ENCODE data around the gene TBC1D19.
"Not testable (repeated sequence)": the region's sequence is repeated elsewhere in the genome, so short reads cannot be mapped to it uniquely, and the experiment has no call there.

Gene TBC1D19, protein sequence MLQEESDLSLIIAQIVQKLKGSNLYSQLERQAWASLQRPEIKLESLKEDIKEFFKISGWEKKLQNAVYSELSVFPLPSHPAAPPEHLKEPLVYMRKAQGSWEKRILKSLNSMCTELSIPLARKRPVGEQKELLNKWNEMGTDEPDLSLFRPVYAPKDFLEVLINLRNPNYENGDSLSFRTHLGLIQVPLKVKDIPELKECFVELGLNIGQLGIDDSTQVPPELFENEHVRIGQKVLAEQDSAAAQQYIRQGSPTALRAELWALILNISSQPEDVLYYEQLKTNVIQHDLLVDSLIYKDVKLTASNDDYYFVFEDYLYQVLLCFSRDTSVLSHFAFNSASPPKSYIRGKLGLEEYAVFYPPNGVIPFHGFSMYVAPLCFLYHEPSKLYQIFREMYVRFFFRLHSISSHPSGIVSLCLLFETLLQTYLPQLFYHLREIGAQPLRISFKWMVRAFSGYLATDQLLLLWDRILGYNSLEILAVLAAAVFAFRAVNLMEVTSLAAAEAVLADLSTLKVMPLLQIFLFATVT

DNA sequence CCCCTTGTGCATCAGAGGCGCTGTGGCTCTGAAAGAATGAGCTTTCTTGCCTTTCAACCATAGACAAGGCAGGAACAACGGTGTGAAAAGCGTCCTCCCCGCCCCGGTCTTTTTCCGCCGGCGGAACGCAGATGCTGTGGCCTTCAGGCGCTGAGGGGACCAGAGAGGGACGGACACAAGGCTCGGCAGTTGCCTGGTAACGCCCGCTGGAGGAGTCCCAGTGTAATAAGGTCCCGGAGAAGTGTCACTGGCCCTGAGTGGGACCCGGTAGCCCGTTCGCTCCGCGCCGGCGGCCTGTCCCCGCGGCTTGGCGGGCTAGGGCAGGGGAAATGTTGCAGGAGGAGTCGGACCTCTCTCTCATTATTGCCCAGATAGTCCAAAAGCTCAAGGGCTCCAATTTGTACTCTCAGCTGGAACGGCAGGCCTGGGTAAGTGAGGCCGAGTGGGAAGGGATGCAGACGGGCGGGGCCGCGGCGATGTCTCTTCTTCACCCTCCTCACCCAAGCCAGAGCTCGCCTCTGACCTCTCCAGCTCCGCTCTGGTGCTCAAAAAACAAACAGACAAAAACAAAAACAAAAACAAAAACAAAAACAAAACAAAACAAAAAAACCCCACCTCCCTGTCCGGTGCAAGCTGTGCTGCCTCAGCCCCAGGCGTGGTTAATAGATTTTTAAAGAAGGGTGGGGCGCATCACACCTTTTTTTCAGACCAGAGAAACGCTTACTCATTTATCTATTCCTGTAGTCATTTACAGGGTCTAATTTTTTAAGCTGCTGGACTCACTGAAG lies at the start of gene TBC1D19:
TBC1D19 (plus strand) TSS at position 220 of the 788 bp plus-strand sequence; CDS start at position 330, 110 bp downstream.
- peak; percentile 83 for DNase-seq

DNA sequence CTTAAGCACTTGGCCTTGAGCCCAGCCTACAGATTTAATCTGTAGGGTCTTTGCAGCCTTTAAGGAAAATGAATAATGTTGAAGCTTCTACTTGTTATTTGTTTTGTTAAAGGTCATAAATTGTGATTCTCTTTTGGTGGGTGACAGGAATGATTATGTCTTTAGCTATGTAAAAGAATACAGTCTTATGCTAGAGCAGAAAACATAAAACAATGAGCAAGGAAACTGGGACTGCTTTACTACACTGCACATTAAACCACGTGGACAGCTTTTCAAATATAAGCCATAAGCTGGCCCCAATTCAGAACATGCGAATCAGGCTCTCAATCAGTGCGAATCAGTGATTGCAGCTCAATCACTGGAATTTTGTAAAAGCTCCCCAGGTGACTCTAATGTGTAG lies 40.9 kb upstream of the TBC1D19 start:
- DNase-seq: no peak

DNA sequence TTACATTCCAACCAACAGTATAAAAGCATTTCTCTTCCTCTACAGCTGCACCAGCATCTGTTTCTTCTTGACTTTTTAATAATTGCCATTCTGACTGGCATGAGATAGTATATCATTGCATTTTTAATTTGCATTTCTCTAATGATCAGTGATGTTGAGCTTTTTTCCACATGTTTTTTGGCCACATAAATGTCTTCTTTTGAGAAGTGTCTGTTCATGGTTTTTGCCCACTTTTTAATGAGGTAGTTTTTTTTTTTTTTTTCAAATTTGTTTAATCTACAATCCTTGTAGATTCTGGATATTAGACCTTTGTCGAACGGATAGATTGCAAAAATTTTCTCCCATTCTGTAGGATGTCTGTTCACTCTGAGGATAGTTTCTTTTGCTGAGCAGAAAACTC lies 39.5 kb upstream of the TBC1D19 start:
- no peak for DNase-seq

DNA sequence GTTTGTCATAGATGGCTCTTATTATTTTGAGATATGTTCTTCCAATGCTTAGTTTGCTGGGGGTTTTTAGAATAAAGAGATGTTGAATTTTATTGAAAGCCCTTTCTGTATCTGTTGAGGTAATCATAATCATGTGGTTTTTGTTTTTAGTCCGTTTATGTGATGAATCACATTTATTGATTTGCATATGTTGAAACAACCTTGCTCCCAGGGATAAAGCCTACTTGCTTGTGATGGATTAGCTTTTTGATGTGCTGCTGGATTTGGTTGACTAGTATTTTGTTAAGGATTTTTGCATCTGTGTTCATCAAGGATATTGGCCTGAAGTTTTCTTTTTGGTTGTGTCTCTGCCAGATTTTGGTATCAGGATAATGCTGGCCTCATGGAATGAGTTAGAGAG lies 35.5 kb upstream of the TBC1D19 start:
- DNase-seq: not testable (repeated sequence)

DNA sequence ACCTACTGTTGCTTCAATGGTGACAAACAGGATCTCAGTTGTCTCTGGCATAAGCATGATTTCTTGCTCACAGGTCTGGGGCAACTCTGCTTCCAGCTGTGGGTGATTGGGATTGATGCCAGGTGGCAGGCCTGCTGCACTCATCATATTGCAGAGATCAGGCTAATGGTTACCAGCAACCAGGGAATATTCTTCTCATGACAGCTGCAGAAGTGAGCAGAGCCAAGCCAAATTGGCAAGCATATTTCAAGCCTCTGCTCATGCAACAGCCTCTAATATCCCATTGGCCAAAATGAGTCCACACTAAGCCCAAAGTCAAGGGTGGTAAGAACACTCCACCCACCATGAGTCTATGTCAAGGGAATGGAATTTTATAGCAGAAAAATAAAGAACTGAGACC lies 26.7 kb upstream of the TBC1D19 start:
- DNase-seq: no peak

DNA sequence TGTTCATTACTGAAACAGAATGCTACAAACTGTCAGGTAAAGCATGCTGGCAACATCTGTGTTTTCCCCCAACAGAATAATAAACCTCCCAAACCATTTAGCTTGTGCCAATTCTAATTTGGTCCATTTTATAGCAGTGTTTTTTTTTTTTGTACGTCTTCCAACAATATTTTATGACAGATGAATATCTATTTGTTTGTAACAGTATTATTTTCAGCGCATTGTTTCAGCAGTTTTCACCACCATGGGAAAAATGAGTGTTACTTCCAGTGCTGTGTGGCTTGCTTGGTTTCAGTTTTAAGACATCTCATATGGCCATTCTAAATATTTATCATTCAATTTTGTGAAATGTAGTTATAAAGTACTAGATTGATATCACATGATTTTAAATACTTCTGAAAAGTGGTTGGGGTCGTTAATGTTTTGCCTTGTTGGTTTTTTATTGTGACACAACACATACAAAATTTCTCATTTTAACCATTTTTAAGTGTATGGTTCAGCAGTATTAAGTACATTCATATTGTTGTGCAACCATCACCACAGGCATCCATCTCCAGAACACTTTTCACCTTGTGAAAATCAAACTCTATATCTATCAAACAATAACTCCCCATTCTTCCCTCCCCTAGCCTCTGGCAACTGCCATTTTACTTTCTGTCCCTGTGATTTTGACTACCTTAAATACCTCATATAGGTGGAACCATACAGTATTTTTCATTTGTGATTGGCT lies 25.6 kb upstream of the TBC1D19 start:
- no peak for DNase-seq

DNA sequence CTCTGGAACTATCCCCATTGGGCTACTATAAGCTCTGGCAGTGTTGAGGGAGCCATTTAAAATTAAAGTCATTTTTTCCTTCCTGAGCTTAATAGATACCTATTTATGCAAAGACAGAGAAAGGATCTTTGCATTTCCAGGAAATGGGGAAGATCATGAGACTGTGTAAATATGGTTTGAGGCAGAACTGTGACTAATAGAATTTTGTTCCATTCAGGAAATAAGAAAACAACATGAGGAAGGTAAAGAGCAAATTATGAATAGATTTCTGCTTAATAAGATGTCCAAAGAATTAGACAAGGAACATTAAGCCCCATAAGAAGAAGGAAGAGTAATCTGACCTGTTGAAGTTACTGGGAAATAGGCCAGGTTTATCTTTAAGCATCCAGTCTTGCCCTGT lies 17.8 kb upstream of the TBC1D19 start:
- no peak for DNase-seq

DNA sequence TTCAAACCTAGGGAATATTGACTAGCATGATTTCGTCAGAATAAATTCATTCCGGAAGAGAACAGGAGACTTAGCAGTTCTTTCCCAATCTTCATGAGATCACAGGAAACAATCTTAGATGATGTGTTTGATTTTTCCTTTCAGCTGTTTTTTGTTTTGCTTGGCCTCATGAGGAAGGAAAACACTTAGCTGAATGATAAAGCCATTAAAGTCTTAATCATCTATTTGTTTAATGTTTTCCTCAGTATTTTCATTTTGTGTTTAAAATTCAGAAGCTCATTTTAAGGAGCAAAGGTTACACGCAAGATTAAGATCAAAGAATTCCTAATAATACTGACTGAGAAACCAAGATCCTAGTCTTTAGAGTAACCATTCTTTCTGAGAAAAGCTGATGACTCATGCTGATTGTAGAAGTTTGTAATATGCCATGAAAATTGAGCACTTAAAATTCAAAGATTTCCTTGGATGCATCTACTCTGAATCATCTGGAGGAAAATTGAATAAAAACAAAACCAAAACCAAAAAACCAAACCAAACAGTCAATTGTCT lies 15.4 kb upstream of the TBC1D19 start:
- no peak for DNase-seq

DNA sequence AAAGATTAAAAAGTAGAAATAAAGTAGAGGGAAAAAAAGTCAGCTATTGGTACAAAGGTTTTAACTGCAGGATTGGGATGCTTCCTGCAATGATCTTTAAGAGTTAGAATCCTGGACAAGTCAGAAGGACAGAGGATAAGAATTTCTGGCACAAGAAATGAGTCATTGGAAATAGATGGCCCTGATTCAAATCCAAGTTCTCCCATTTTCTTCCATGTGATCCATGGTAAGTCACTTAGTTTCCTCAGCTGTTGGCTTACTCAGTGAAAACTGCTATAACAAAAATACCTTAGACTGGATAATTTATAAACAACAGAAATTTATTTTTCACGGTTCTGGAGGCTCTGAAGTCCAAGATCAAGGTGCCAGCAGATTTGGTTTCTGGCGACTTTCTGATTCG lies 13.3 kb upstream of the TBC1D19 start:
- no peak for DNase-seq

DNA sequence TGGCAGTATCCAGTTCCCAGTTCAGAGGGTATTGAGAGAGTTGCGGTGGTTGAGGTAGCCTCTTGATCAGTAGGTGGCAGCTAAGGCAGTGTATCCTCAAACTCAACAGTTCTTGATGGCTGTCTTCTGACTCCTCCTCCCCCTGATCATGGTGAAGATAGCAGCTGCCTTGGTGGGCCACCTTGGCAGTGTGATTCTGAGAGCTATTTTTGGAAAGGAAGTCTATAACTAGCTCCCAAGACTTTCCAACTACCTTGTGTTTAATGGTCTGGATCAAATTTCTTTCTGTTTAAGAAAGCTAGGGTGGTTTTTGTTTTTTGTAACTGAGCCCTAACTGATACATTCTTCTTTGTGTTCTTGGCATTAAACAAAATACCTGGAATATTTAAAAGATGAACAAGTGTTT lies 10.5 kb upstream of the TBC1D19 start:
- DNase-seq: no peak

DNA sequence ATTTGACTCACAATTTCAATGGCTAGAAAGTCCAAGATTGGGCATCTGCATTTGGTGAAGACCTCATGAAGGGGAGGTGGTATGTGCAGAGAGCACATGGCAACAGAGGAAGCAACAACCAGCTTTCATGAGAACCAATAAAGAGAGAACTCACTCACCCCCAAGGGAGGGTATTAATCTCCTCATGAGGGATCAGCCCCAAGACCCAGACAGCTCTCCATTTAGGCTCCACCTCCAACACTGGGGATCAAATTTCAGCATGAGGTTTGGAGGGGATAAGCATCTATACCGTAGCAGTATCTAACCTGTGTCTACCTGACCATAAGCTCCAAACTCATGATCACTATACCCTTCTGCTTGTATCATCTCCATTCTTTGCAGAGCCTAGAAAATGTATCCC lies 9.3 kb upstream of the TBC1D19 start:
- no peak for DNase-seq

DNA sequence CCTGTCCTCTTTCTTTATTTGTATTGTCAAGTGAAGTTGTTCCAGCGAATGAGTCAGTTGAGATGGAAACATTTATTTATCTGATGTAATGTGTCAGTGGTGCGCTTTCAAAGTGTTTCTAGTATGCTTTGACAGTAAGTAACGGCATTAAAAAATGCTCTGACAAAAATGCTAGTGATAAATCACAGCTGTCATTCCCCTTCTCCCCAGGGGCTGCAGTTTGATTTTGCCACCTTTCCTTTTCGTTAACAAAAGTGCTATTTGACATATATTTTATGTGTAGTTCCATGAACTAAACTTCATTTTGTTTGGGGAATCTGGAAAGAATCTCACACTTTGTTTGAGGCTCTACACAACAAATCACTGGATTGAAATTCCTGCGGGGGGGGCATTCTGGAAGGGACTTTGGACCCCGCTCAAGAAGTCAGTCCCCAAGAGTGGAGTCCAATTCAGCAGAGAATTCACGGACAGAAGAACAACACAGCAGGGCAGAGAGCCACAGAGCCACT lies 7.6 kb upstream of the TBC1D19 start:
- DNase-seq: no peak

DNA sequence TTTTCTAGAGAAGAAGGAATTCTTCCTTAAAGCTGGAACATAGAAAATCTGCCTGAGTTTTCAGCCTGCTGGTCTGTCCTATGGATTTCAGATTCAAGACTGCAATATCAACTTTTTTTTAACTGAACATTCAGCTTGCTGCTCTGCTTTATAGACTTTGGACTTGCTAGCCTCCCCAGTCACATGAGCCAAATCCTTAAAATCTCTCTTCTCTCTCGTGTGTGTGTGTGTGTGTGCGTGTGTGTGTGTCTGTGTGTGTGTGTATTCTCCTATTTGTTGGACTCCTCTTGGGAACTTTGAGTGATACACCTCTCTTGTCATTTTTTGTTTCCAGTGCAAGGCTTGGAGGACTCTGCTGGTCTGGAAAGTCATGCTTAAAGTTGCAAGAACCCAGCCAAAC lies 6.8 kb upstream of the TBC1D19 start:
- DNase-seq: no peak

DNA sequence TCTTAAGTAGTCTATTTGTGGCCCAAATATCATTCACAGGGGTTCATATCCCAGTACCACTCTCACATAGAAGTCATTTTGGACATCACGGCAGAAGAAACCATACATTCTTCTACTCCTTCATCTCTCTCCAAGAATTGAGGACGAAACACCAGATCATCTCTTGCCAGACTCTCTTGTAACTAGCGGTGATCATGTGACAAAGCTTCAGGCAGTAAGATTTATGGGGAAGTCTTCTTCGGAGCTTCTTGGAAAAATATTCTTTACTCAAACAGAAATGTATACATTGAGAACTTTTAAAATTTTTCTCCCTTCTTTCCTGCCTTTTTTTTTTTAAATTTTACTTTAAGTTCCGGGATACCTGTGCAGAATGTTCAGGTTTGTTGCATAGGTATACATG lies 4.7 kb upstream of the TBC1D19 start:
- no peak for DNase-seq

DNA sequence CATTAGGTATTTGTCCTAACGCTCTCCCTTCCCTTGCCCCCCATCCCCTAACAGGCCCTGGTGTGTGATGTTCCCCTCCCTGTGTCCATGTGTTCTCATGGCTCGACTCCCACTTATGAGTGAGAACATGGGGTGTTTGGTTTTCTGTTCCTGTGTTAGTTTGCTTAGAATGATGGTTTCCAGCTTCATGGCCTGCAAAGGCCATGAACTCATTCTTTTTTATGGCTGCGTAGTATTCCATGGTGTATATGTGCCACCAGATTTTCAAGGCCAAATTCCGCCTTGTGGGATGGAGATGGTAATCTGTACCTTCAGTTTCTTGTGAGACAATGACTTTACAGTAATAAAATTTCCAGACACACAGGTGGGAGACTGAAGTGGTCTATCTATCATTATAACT lies 2.5 kb upstream of the TBC1D19 start:
- not testable (repeated sequence) for DNase-seq

DNA sequence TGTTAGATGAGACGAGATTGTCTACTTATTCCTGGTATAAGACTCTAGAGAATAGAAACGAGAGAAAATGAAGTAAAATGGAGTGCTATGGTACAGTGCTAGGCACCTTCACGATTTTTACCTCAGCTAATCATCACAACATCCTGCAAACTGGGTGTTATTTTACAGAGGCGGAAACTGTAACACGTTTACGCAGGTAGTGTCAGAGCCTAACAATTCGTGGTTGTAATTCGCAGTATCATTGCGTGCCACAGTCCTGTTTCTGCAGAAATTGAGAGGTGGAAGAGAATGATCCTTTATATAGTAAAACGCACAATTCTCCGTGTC lies 383 bp upstream of the TBC1D19 start:
- no peak for DNase-seq

DNA sequence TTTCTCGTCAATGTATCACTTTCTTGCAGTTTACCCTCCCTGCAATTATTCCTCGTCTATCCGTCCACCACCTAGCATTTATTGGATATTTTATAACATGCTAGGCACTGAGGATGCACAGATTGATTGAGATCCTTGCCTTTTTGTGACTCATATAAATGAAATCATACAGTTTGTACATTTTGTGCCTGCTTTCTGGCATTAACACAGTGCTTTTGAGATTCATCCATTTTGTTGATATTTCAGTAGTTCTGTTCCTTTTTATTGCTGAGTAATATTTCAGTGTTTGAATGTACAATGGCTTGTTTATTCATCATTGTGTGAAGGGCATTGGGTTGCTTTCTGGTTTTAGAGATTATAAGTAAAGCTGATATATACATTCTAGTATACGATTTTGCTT lies 841 bp downstream of the TBC1D19 start:
- no peak for DNase-seq

DNA sequence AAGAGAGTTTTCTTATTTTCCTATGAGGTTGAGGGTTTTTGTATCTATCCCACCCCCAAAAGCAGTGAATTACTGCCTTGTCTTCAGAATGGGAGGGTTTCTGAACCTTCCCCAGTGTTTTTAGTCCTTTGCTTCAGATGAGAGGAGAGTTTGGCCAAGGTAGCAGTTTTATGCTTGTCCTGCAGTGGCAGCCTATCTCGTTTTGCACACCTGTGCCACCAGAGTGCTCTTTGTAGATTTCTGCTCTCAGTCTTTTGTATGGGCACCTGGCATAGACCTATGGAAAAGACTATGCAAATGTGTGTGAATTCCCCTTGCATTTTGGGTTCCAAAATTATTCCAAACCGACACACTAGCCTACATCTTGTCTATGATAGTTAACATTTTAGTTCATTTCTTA lies 5.8 kb downstream of the TBC1D19 start:
- DNase-seq: no peak

DNA sequence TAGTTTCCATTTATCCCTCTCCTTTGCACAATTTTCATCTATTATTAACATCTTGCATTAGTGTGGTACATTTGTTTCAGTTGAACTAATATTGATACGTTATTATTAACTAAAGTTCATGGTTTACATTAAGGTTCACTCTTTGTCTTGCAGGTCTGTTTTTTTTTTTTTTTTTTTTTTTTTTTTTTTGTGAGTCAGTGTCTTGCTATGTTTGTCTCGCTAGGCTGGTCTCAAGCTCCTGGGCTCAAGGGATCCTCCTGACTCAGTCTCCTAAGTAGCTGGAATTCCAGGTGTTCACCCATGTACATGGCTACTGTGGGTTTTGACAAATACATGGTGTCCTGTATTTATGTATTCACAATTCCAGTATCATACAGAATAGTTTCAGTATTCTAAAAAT lies 6.8 kb downstream of the TBC1D19 start:
- no peak for DNase-seq

DNA sequence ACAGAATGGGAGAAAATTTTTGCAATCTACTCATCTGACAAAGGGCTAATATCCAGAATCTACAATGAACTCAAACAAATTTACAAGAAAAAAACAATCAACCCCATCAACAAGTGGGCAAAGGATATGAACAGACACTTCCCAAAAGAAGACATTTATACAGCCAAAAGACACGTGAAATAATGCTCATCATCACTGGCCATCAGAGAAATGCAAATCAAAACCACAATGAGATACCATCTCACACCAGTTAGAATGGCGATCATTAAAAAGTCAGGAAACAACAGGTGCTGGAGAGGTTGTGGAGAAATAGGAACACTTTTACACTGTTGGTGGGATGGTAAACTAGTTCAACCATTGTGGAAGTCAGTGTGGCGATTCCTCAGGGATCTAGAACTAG lies 9.7 kb downstream of the TBC1D19 start:
- not testable (repeated sequence) for DNase-seq

DNA sequence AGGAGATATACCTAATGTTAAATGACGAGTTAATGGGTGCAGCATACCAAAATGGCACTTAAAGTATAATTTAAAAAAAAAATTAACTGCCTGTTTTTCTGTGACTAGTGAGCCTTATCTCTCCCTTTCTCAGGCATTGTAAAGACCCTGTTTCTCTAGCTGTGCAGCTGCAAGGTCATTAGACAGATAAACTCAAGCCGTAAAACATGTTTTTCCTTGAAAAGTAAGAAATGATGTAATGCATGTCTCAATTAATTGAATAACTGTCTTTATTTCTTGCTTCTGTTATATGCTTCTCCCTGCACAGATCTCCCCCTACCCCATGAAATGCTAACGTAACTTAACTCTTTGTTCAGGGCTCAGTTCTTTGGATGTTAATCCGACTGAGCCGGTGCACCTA lies 10.5 kb downstream of the TBC1D19 start:
- no peak for DNase-seq

DNA sequence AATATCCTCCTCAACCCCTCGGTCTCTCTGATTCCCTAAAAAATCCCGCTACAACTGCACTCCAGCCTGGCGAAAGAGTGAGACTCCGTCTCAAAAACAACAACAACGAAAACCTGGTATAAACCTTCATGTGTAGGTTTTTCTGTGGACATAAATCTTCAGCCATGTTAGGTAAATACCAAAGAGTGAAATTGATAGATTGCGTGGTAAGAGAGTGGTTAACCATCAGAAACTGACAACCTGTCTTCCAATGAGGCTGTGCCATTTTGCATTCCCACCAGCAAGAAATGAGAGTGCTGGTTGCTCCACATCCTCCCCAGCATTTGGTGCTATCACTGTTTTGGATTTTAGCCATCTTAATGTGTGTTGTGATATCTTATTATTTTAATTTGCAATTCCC lies 10.9 kb downstream of the TBC1D19 start:
- no peak for DNase-seq

DNA sequence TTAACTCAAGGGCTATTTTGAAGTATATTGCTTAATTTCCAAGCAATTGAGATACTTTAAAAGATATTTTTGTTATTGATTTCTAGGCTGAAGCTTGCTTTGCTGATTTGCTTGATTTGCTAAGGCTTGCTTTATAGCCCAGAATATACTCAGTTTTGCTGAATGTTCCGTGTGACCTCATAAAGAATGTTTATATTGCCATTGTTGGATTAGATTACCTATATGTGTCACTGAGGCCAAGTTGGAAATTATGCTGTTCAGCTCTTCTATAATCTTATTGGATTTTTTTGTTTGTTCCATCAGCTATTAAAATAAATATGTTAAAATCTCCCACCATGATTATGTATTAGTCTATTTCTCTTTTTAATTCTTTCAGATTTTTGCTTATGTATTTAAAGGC lies 13.0 kb downstream of the TBC1D19 start:
- no peak for DNase-seq

All from stimulated activated CD4-positive, alpha-beta T cell treated with anti-CD3 and anti-CD28 coated beads, Interleukin-12 subunit alpha, Interleukin-12 subunit beta, amount 100 ng/mL, for 4 hours (primary cell).